HG02943 (cell line): Measurements from ENCODE around the gene UBAC2.
"Not testable (repeated sequence)": the region's sequence is repeated elsewhere in the genome, so short reads cannot be mapped to it uniquely, and the experiment has no call there.

ENCODE experiments used
- ATAC-seq: cut with Tn5 transposase; IDR thresholded peaks from one replicate; pipeline ENCODE4 v1.9.1; 2021; ENCODE audit warnings: mild to moderate bottlenecking, low read depth, moderate library complexity; ENCODE audit not compliant: unreplicated experiment

UBAC2 gene

GRCh38 chr13:99385940-99386339, 185.3 kb downstream of the UBAC2 start:
- ATAC-seq = no peak

GRCh38 chr13:99386495-99386894, 185.8 kb downstream of the UBAC2 start:
- no peak for ATAC-seq

DNA sequence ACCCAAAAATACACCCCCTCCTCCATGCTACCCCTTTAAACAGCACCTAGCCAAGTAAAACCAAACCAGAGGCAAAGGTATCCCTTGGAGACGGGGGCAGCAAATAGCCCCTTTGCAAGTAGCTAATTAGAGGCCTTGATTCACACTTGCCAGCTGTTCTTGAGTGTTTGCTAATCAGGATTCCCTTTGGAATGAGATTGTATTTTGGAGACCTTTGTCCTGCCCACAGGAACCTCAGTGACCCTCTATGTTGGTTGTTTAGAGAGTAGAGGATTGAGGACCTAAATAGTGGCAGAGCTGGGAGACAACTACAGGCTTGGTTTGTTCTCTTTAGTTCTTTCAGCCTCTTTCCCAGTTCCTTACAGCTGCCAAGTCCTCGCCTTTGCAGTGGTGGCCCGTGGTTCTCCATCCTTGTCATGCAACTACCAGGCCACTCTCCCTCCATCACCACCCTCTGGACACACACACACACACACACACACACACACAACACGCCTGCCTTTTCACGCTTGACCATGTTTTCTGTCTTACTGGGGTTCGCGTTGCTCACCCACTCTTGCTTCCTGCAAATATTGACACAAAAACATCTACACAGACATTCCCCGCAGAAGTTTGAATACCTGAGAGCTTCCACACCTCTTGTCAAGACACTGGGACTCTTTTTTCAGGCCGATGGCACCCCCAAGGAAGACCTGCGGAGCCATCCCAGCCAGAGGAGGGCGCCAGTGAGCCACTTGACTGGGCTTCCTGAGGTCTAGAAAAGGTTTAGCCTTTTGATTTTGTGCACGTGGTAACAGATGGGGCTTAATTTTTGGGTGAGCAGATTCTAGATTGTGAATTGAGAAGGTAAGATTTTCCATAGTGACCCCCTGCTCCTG, 186.5 kb downstream of the UBAC2 start:
- ATAC-seq = no peak

DNA sequence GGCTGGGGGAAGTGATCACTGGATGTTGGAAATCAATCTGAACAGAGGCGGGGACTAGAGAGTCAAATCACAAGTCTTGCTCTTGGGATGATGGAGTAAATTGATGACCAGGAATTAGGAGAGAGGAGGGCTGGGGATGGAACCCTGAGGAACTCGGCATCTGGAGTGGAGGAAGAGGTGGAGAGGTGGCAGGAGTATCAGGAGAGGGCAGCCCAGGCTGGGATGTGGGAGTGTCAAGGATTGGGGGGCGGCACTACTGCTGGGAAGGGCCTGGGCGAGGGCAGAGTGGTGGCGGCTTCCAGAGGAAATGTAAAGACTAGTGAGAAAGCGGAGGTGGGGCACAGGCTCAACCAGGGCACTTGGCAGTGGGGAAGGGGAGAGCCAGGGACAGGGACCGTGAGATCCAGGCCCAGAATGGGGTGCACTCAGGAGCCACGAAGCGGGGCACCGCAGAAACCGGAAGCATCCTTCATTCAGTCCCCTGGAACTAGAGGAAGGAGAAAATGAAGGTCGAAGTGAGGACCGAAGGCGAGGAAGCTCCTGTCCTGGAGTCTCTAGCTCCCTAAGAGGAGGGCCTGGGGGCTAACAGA, 187.8 kb downstream of the UBAC2 start:
- no peak for ATAC-seq

DNA sequence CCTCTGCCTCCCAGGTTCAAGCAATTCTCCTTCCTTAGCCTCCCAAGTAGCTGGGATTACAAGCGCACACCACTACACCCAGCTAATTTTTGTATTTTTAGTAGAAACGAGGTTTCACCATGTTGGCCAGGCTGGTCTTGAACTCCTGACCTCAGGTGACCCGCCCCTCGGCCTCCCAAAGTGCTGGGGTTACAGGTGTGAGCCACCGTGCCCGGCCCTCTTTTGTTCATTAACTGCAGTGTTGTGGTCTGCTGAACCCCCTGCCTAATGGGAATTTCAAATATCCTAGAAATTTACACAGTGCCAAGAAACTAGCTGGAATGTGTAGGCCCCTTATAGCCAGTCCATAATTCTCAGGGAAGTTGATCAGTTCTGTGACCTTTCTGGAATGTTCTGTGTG, 188.4 kb downstream of the UBAC2 start:
- ATAC-seq = not testable (repeated sequence)

GRCh38 chr13:99389520-99390304, 189.1 kb downstream of the UBAC2 start:
- no peak for ATAC-seq

- no peak for ATAC-seq
Measured at GRCh38 chr13:99390601-99391000, 189.9 kb downstream of the UBAC2 start.

DNA sequence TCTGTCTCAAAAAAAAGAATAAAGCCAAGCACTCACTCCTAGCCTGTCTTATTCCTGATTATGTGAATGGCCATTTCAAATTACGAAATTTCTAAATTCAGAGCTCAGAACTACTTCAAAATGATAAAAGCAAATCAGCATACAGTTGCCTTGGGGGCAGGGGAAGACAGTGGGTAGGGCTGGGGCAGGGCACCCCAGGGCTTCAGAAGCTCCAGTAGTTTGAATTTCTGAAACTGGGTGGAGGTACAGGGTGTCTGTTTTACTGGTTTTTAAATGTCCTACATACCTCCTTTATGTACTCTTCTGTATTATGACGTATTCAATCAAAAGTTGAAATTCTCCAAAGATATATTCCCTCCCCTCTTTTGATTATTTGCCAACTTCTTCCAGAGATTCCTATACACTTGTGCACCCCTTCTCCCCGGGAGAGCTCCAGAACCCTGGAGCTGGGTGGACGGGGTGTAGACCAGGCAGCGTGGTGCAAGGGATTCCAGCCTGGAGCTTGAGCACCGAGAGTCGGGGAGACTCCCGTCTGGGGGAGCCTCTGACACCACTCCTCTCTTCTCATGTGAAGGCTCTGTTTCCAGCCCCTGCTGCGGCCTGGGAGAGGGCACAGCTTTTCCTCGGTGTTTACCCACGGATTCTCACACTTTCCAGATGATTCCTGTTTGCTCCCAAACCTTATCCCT, 191.3 kb downstream of the UBAC2 start:
- no peak for ATAC-seq

DNA sequence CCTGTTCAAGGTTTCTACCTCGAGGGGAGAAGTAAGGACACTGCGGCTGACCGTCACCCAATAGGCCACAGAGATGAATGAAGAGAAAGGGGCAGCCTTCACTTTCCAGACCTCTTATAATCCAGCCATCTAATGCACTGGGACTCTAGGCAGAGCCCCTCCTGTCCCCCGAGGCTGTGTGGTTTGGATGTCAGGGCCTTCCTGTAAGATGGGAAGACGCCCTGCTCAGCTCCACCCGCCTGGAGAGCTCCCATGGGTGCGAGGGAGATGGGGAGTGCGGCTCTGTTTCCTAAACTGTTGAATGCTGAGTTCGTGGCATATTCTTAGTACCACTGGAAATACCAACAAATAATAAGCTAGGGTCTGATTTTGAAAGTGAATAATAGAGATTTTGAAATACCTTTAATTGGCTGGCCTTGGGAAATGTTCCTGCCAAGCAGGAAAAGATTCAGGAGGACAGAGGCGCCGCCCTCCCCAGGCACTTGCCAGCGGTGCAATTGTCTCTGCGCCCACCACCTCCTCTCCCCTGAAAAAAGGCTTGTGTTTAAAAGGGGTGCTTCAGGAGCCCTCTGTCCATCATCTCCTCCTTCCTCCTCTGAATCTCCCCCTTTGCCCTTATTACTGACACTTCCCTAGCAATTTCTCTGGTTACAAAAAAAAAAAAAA, 191.9 kb downstream of the UBAC2 start:
- ATAC-seq = no peak

DNA sequence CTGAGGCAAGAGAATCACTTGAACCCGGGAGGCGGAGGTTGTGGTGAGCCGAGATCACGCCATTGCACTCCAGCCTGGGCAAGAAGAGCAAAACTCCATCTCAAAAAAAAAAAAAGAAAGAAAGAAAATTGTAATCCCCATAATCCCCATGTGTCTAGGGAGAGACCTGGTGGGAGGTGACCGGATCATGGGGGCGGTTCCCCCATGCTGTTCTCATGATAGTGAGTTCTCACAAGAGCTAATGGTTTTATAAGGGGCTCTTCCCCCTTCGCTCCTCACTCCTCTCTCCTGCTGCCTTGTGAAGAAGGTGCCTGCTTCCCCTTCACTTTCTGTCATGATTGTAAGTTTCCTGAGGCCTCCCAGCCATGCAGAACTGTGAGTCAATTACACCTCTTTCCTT, 192.7 kb downstream of the UBAC2 start:
- ATAC-seq = not testable (repeated sequence)

DNA sequence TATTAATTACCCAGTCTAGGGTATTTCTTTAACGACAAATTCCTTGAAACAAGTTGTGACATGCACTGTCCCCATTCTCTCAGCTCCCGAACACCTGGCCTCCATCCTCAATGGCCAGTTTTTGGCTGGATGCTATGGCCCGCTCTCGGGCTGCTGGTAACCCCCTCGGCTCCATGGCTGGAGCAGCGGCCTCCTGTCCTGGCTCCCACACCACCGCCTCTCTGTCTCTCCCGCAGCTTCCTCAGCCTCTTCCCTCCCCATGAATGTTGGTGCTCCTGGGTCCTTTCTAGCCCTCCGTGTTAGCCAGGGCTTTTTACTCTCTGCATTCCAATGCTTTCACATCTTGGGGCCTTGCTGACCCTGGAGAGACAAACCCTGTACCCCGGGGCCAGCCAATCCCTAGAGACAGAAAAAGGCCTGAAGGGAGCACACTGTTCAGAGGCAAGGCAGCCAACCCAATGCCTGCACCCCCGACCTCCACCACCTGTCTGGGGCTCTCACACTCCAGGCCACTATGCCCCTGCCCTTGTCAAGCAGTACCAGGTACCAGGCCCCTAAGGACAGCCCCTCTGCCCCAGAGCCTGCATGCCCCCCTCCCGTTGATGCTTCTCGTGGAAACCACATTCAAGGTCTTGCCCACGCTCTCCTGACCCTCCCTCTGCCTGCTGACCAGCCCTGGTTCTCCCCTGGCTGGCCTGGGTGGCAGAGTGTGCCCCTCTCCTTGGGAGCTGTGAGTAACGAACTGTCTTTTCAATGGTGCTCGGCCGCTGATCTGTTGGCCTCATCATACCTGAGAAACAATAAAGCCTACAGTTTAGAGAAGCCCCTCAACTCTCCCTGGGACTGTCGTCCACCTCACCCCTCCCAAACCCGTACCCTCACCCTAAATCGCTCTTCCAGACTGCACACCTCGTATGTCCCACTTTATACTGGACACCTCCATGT, 193.4 kb downstream of the UBAC2 start:
- no peak for ATAC-seq

GRCh38 chr13:99395436-99395835, 194.8 kb downstream of the UBAC2 start:
- ATAC-seq = no peak

GRCh38 chr13:99396446-99396845, 195.8 kb downstream of the UBAC2 start:
- no peak for ATAC-seq

- no peak for ATAC-seq
Measured at GRCh38 chr13:99398071-99398470, 197.4 kb downstream of the UBAC2 start.

- ATAC-seq = no peak
Measured at GRCh38 chr13:99398916-99399622, 198.4 kb downstream of the UBAC2 start.

GRCh38 chr13:99399623-99399974, 198.9 kb downstream of the UBAC2 start:
- no peak for ATAC-seq

- no peak for ATAC-seq
Measured at GRCh38 chr13:99403458-99403971, 202.9 kb downstream of the UBAC2 start.

DNA sequence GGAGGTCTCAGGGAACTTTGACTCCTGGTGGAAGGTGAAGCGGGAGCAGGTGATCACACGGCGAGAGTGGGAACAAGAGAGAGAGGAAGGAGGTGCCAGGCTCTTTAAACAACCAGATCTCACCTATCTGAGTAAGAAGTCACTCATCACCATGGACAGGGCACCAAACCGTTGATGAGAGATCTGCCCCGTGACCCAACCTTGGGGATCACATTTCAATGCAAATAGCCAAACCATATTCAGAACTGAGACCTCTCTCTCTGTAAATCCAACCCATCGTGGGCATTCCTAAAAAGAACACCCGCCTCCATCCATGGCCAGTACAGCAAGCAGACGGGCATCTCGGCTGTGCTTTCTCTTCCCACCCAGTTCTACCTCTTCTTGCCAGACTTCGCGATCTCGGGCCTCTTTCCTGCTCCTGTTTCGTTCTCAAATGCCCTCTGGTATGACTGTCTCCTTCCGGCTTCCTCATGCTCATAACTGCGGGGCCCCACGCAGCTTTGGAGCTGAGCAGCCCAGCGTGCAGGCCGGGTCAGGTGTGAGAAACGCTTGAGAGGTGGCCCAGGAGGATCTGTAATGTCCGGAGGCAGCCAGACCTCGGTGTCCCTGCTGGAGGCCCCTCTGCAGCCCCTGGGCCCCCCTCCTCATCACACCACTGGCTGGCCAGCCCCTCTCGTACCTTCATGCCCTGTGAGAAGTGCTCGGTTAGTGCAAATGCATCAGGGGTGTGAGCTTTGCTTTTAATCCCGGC, 203.5 kb downstream of the UBAC2 start:
- ATAC-seq = no peak
